ENCODE data around the gene SENP5. TPM values are rescaled to one million over a fixed set of nuclear protein-coding genes. Genes with fewer than 3 reads are reported as not detected.

The SENP5 gene
- total and polyA plus RNA-seq, 2 of the 8 experiments (the other 6 are each of a cell fraction or from before 2014, with no cell fraction given) = 6.7 to 27.3 TPM

DNA sequence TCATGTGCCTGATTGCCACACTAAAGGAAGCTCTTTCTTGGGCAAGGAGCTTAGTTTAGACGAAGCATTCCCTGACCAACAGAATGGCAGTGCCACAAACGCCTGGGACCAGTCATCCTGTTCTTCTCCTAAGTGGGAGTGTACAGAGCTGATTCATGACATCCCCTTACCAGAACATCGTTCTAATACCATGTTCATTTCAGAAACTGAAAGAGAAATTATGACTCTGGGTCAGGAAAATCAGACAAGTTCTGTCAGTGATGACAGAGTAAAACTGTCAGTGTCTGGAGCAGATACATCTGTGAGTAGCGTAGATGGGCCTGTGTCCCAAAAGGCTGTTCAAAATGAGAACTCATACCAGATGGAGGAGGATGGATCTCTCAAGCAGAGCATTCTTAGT is 18.4 kb downstream of the SENP5 start:
- Histone ChIP-seq H3K9me3 (ENCODE audit: insufficient read depth in 2 of 2, low read depth in 1 of 2, low read length in 1 of 2) (no peaks in the 10 kb centered on the region), H3K4me2 (ENCODE audit: insufficient read depth in 1 of 2, low read depth in 2 of 2, low read length in 2 of 2) (no peak overlapping the region), H2AK5ac (ENCODE audit: low read depth, low read length) (no peak overlapping the region), H3K4me1 (replicated peaks in 1 of 4; ENCODE audit: control insufficient read depth in 3 of 4, insufficient read depth in 4 of 4, low read length in 3 of 4) (no peaks in the 10 kb centered on the region), H3K23ac (ENCODE audit: insufficient read length) (no peak overlapping the region), H3K79me1 (ENCODE audit: low read depth, low read length) (0 out of 2 replicates have a peak, but pooled peaks cover 3% of the 10 kb centered on the region), H3K36me3 (ENCODE audit: control insufficient read depth in 2 of 4, insufficient read depth in 4 of 4, low read length in 3 of 4) (peaks cover 0 to 15% (median 3%) of the 10 kb centered on the region in 4 experiments; a peak in 2 of 8 replicates), H3K27ac (ENCODE audit: low read depth, low read length) (no peak overlapping the region), H3K27me3 (replicated peaks in 1 of 4; ENCODE audit: control insufficient read depth in 3 of 4, extremely low read depth in 1 of 4, insufficient read depth in 3 of 4, low read length in 3 of 4) (no peaks in the 10 kb centered on the region), H3K4me3 (ENCODE audit: extremely low read depth in 1 of 4, insufficient read depth in 2 of 4, low read depth in 3 of 4, low read length in 4 of 4) (no peak overlapping the region), H2BK5ac (ENCODE audit: low read depth, low read length) (no peak overlapping the region), H4K5ac (ENCODE audit: insufficient read length, low read depth, low read length) (no peak overlapping the region), H4K8ac (ENCODE audit: extremely low read depth, insufficient read depth, low read length) (no peak overlapping the region), H4K91ac (replicated peaks; ENCODE audit: insufficient read length, low read length) (no peak overlapping the region), H3K79me2 (ENCODE audit: control insufficient read depth in 1 of 2, insufficient read depth in 2 of 2, low read length in 2 of 2) (peaks cover 0 to 46% of the 10 kb centered on the region in 2 experiments; a peak in 2 of 4 replicates), H3K56ac (replicated peaks; ENCODE audit: insufficient read length, low read depth, low read length) (no peak overlapping the region), H3K14ac (ENCODE audit: insufficient read length) (no peak overlapping the region), H3K4ac (replicated peaks; ENCODE audit: insufficient read length, low read depth, low read length) (no peak overlapping the region), H2BK20ac (ENCODE audit: low read length) (no peak overlapping the region), H2BK120ac (replicated peaks; ENCODE audit: low read depth, low read length) (no peak overlapping the region), H2BK12ac (ENCODE audit: low read depth, low read length) (no peak overlapping the region), H3K9ac (replicated peaks in 1 of 4; ENCODE audit: extremely low read depth in 1 of 4, low read depth in 3 of 4, low read length in 3 of 4) (no peak overlapping the region), H2BK15ac (ENCODE audit: low read length) (no peak overlapping the region), H3K18ac (ENCODE audit: extremely low read depth, low read length) (no peak overlapping the region), H2AFZ (ENCODE audit: low read length) (no peak overlapping the region), H3K23me2 (ENCODE audit: low read depth, low read length) (no peaks in the 10 kb centered on the region), H4K20me1 (replicated peaks in 1 of 2; ENCODE audit: control insufficient read depth in 1 of 2, insufficient read depth in 2 of 2, low read length in 2 of 2) (peaks cover 2% of the 10 kb centered on the region in 2 experiments)
- POLR2A ChIA-PET (ENCODE audit: partially characterized antibody) = interaction anchor here (2.2 kb wide), 1 partner anchor 18 kb away, joined by 6 read pairs; the partner anchor contains the start of gene SENP5
- TF ChIP-seq CEBPB (IDR thresholded peaks at IDR 0.05; ENCODE audit: low read depth, low read length) (no peak), EZH2 (IDR thresholded peaks at IDR 0.05; ENCODE audit: low read depth, low read length, severe bottlenecking) (no peak), YY1 (IDR thresholded peaks at IDR 0.05; ENCODE audit: low read depth, low read length) (no peak), CTBP2 (IDR thresholded peaks at IDR 0.05; ENCODE audit: borderline replicate concordance, insufficient read depth, insufficient read length, low read length) (no peak), RNF2 (IDR thresholded peaks at IDR 0.05; ENCODE audit: borderline replicate concordance, low read depth, low read length, missing control alignments, poor library complexity, severe bottlenecking) (no peak), CHD1 (IDR thresholded peaks at IDR 0.05; ENCODE audit: low read depth, low read length) (no peak)
- FAIRE-seq (no peak), DNase-seq (ENCODE audit: low read depth in 1 of 2, low spot score in 2 of 2) (no peak)
- CTCF ChIA-PET (ENCODE audit: partially characterized antibody) = no interaction called here
- 85% methylated on average over 4 of the region's 4 CpGs; no CpG with 5 or more reads in 1 of the 2 experiments for WGBS, 2 experiments (ENCODE audit: extremely low coverage in 1 of 2, insufficient coverage in 1 of 2, insufficient read length in 1 of 2, insufficient replicate concordance in 2 of 2, low coverage in 1 of 2, low lambda C conversion rate in 2 of 2, missing lambda C conversion rate in 1 of 2)
